Parathyroid adenoma (tissue), 2 donors: ENCODE data around the gene MCAM.

Source experiments
- H2AFZ ChIP-seq: fragments of 300-600 bp; sonication (generic); one replicate; pipeline ENCODE4 v1.7.0; 2017; ENCODE audit warnings: antibody characterized with exemption, mild to moderate bottlenecking
- H3K27ac ChIP-seq: fragments of 300-600 bp; sonication (generic); one replicate; pipeline ENCODE4 v1.7.0; 2017
- H3K27me3 ChIP-seq: fragments of 300-600 bp; sonication (generic); one replicate; pipeline ENCODE4 v1.7.0; 2017; ENCODE audit warnings: low read length; ENCODE audit not compliant: control insufficient read depth, insufficient read depth
- H3K36me3 ChIP-seq: fragments of 300-600 bp; sonication (generic); one replicate; pipeline ENCODE4 v1.7.0; 2017; ENCODE audit warnings: low read length; ENCODE audit not compliant: control insufficient read depth, insufficient read depth
- H3K4me1 ChIP-seq: fragments of 300-600 bp; sonication (generic); one replicate; pipeline ENCODE4 v1.7.0; 2017; ENCODE audit warnings: control low read depth
- H3K4me2 ChIP-seq: fragments of 300-600 bp; sonication (generic); one replicate; pipeline ENCODE4 v1.7.0; 2017; ENCODE audit warnings: low read length
- H3K4me3 ChIP-seq: fragments of 300-600 bp; sonication (generic); one replicate; pipeline ENCODE4 v1.7.0; 2017; ENCODE audit warnings: low read depth, low read length
- H3K79me2 ChIP-seq: fragments of 300-600 bp; sonication (generic); one replicate; pipeline ENCODE4 v1.7.0; 2017; ENCODE audit warnings: control low read depth
- H3K9ac ChIP-seq: fragments of 300-600 bp; sonication (generic); one replicate; pipeline ENCODE4 v1.7.0; 2017; ENCODE audit warnings: mild to moderate bottlenecking
- H3K9me3 ChIP-seq: fragments of 300-600 bp; sonication (generic); one replicate; pipeline ENCODE4 v1.7.0; 2017; ENCODE audit warnings: low read length; ENCODE audit not compliant: control insufficient read depth
- TF ChIP-seq, protein P1 (sequence below): fragments of 300-600 bp; sonication (generic); IDR thresholded peaks from one replicate; pipeline ENCODE4 v1.7.0; 2017; ENCODE audit warnings: antibody characterized with exemption, mild to moderate bottlenecking
- donor health status: primary hyperparathyroidism.

MCAM gene

DNA sequence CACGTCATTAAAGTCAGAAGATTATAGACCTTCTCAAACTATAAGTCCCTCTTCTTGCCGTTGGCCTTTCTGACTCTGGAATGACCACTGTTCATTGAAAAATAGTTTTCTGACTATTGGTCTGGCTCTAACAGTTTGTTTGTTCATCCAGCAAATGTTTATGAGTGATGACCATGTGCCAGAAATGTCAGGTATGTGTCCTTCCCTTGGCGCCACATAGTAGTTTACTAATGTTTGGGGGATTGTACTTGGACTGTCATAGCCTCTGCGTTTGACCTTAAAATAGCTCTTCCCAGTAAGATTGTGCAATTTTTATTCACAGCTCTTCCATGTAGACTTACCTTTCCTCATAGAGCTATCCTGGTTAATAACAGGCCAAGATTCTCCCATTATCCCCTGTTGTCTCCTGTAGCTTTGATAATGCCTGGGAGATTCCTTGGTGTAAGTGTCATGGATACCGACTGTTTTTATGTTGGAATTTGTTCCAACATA, 13.7 kb downstream of the MCAM start:
- no peaks in the 10 kb centered on the region for H3K79me2 ChIP-seq
- no peaks in the 10 kb centered on the region for H3K27me3 ChIP-seq
- H3K4me1 ChIP-seq = no peaks in the 10 kb centered on the region
- no peak overlapping the region for H3K9ac ChIP-seq
- no peak overlapping the region for H3K4me2 ChIP-seq
- H3K27ac ChIP-seq = no peak overlapping the region
- H3K36me3 ChIP-seq = no peaks in the 10 kb centered on the region
- no peak overlapping the region for H2AFZ ChIP-seq
- H3K9me3 ChIP-seq = no peaks in the 10 kb centered on the region
- no peak overlapping the region for H3K4me3 ChIP-seq
- TF ChIP-seq, protein P1, sequence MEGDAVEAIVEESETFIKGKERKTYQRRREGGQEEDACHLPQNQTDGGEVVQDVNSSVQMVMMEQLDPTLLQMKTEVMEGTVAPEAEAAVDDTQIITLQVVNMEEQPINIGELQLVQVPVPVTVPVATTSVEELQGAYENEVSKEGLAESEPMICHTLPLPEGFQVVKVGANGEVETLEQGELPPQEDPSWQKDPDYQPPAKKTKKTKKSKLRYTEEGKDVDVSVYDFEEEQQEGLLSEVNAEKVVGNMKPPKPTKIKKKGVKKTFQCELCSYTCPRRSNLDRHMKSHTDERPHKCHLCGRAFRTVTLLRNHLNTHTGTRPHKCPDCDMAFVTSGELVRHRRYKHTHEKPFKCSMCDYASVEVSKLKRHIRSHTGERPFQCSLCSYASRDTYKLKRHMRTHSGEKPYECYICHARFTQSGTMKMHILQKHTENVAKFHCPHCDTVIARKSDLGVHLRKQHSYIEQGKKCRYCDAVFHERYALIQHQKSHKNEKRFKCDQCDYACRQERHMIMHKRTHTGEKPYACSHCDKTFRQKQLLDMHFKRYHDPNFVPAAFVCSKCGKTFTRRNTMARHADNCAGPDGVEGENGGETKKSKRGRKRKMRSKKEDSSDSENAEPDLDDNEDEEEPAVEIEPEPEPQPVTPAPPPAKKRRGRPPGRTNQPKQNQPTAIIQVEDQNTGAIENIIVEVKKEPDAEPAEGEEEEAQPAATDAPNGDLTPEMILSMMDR = no peak

DNA sequence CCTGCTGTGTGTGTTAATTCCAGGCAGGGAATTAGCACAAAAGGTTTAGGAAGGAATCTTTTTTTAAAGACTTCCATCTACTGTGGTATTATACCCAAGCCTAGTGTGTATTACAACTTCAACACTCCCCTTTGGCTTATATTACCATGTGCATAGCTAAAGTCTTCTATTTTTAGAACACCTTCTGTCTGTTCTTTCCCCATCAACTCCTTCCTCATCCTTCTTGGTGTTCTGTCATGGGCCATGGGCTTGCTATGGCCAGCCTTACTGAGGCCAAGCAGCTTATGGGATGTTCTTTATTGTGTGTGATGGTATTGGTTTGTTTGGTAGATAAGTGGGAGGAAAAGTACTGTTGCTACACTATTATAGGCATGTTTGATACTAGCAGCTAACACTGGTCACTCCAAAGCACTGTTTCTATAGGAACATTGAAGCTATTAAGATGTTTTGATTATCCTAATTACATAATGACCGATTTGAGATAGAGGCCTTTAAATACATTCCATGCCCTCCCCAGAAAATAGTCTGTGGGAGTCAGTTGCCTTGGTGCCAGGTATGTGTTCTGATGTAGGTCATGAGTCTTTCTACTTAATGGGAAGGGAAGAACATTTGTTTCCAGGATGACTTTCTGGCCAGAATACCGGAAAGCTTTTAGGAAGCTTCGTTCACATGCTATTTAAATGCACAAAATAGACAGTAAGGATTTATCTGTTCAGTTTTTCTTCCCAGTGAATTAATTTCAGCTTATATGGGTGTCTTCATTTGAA, 16.5 kb downstream of the MCAM start:
- no peaks in the 10 kb centered on the region for H3K36me3 ChIP-seq
- no peaks in the 10 kb centered on the region for H3K9me3 ChIP-seq
- TF ChIP-seq, protein P1 = no peak
- H2AFZ ChIP-seq = no peak overlapping the region
- H3K4me1 ChIP-seq = no peaks in the 10 kb centered on the region
- no peak overlapping the region for H3K4me3 ChIP-seq
- no peak overlapping the region for H3K9ac ChIP-seq
- H3K27ac ChIP-seq = no peak overlapping the region
- no peaks in the 10 kb centered on the region for H3K27me3 ChIP-seq
- no peak overlapping the region for H3K4me2 ChIP-seq
- no peaks in the 10 kb centered on the region for H3K79me2 ChIP-seq

DNA sequence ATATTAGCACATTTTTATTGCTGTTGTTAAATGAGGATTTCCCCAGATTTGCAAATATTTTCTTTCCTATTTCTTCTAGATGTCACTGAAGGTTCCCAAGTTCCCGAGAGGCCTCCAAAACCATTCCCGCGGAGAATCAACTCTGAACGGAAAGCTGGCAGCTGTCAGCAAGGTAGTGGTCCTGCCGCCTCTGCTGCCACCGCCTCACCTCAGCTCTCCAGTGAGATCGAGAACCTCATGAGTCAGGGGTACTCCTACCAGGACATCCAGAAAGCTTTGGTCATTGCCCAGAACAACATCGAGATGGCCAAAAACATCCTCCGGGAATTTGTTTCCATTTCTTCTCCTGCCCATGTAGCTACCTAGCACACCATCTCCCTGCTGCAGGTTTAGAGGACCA, 17.5 kb downstream of the MCAM start:
- no peaks in the 10 kb centered on the region for H3K9me3 ChIP-seq
- no peaks in the 10 kb centered on the region for H3K27me3 ChIP-seq
- no peak overlapping the region for H3K27ac ChIP-seq
- H3K4me2 ChIP-seq = no peak overlapping the region
- no peaks in the 10 kb centered on the region for H3K79me2 ChIP-seq
- TF ChIP-seq, protein P1 = no peak
- H2AFZ ChIP-seq = no peak overlapping the region
- H3K4me1 ChIP-seq = no peaks in the 10 kb centered on the region
- H3K9ac ChIP-seq = no peak overlapping the region
- H3K4me3 ChIP-seq = no peak overlapping the region
- H3K36me3 ChIP-seq = no peaks in the 10 kb centered on the region

DNA sequence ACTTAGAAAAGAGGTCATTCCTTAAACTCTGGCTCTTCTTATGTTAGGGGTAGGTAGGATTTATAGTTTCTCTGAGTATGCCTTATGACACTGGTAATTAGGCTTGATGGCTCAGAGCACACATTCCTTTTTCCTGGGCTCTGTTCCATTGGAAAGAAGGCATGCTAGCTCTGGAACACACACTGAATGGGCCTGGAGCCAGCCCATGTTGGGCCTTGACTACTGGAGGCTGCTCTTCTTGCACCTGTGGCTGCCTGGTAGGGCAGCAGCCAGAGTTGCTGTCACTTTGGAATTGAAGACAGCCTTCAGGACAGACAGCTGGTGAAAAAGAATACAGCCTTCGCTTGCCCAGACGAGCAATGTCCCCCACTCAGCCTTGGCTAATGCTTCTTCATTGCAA, 18.2 kb downstream of the MCAM start:
- H2AFZ ChIP-seq = no peak overlapping the region
- no peak overlapping the region for H3K9ac ChIP-seq
- no peak overlapping the region for H3K27ac ChIP-seq
- H3K4me1 ChIP-seq = no peaks in the 10 kb centered on the region
- no peaks in the 10 kb centered on the region for H3K9me3 ChIP-seq
- H3K4me3 ChIP-seq = no peak overlapping the region
- TF ChIP-seq, protein P1 = no peak
- no peak overlapping the region for H3K4me2 ChIP-seq
- H3K36me3 ChIP-seq = no peaks in the 10 kb centered on the region
- no peaks in the 10 kb centered on the region for H3K27me3 ChIP-seq
- no peaks in the 10 kb centered on the region for H3K79me2 ChIP-seq

DNA sequence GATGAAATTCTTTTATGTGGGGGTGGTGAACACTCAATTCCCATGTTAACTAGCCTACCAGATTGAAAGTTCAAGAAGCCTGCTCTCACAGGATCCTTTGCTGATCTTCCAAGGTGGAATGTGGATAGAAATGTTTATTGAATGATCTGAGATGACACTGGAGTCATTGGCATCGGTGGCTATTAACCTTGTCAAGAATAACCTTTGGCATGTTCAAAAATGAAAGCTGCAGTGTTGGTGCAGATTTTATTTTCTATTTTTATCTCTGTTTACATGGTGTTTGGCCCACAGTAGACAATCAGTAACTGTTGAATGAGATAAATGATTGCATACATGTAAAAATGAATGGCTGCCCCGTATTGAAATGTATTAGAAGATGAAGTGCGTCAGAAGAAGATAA, 19.0 kb downstream of the MCAM start:
- H3K9ac ChIP-seq = no peak overlapping the region
- H3K36me3 ChIP-seq = no peaks in the 10 kb centered on the region
- H3K9me3 ChIP-seq = no peaks in the 10 kb centered on the region
- H2AFZ ChIP-seq = no peak overlapping the region
- H3K4me1 ChIP-seq = no peaks in the 10 kb centered on the region
- no peak overlapping the region for H3K4me2 ChIP-seq
- no peak overlapping the region for H3K27ac ChIP-seq
- H3K27me3 ChIP-seq = no peaks in the 10 kb centered on the region
- H3K4me3 ChIP-seq = no peak overlapping the region
- TF ChIP-seq, protein P1 = no peak
- no peaks in the 10 kb centered on the region for H3K79me2 ChIP-seq
